Stomach smooth muscle (tissue), 2 donors: Measurements from ENCODE around the gene SHISA9.

Source experiments
- H3K27ac ChIP-seq: one replicate; pipeline ENCODE4 v1.7.0; 2013; ENCODE audit warnings: mild to moderate bottlenecking, low read length, inconsistent platforms
- H3K27me3 ChIP-seq, 2 donors: one replicate each; pipeline ENCODE4 v1.7.0; 2013; ENCODE audit warnings: low read length in 2 of 2; ENCODE audit not compliant: insufficient read depth in 2 of 2, control insufficient read depth in 1 of 2
- H3K36me3 ChIP-seq, 2 donors: one replicate each; pipeline ENCODE4 v1.7.0; 2013; ENCODE audit warnings: low read length in 2 of 2; ENCODE audit not compliant: control insufficient read depth in 2 of 2, insufficient read depth in 2 of 2
- H3K4me1 ChIP-seq: one replicate; pipeline ENCODE4 v1.7.0; 2013; ENCODE audit warnings: low read length; ENCODE audit not compliant: control insufficient read depth, insufficient read depth
- H3K4me3 ChIP-seq, 2 donors: one replicate each; pipeline ENCODE4 v1.7.0; 2013; ENCODE audit warnings: low read length in 2 of 2
- H3K9ac ChIP-seq, 2 donors: one replicate each; pipeline ENCODE4 v1.7.0; 2013; ENCODE audit warnings: low read length in 2 of 2, mild to moderate bottlenecking in 1 of 2
- H3K9me3 ChIP-seq, 2 donors: one replicate each; pipeline ENCODE4 v1.7.0; 2013; ENCODE audit warnings: low read length in 2 of 2; ENCODE audit not compliant: control insufficient read depth in 2 of 2
- donor health status: healthy.
- donor health status: Pancreatic carcinoma.

Gene SHISA9

GRCh38 chr16:13013043-13013442 lies 111.6 kb downstream of the SHISA9 start:
- Histone ChIP-seq H3K4me1 (no peaks in the 10 kb centered on the region), H3K27me3 (no peaks in the 10 kb centered on the region), H3K36me3 (no peaks in the 10 kb centered on the region), H3K4me3 (no peak overlapping the region), H3K9me3 (no peaks in the 10 kb centered on the region), H3K27ac (no peak overlapping the region), H3K9ac (no peak overlapping the region)

DNA sequence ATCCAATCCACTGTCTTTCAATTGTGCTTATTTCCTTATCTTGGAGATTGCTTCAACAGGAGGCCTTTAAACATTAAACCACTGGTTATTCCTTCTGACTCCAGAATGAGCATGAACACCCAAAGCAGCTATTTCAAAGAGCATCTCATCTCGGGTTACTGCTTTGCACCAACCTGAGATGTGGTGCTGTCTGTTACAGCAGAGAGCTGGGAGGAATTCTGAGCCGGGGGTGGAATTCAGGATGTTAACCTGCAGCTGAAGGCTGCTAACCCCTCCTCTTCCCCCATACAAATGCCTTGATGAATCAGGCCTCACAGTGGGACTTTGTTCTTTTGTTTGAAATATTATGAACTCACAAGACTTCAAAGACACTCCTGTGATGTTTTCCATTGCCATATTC lies 113.1 kb downstream of the SHISA9 start:
- H3K4me1 ChIP-seq: no peaks in the 10 kb centered on the region
- H3K27me3 ChIP-seq: no peaks in the 10 kb centered on the region
- no peak overlapping the region for H3K27ac ChIP-seq
- H3K4me3 ChIP-seq: no peak overlapping the region
- no peak overlapping the region for H3K9ac ChIP-seq
- no peaks in the 10 kb centered on the region for H3K36me3 ChIP-seq
- H3K9me3 ChIP-seq: no peaks in the 10 kb centered on the region

- no peaks in the 10 kb centered on the region for H3K27me3 ChIP-seq
- H3K36me3 ChIP-seq: no peaks in the 10 kb centered on the region
- H3K9ac ChIP-seq: no peak overlapping the region
- H3K9me3 ChIP-seq: no peaks in the 10 kb centered on the region
- no peak overlapping the region for H3K27ac ChIP-seq
- no peaks in the 10 kb centered on the region for H3K4me1 ChIP-seq
- H3K4me3 ChIP-seq: no peak overlapping the region
These were observed 116.6 kb downstream of the SHISA9 start for GRCh38 chr16:13018026-13018425.

DNA sequence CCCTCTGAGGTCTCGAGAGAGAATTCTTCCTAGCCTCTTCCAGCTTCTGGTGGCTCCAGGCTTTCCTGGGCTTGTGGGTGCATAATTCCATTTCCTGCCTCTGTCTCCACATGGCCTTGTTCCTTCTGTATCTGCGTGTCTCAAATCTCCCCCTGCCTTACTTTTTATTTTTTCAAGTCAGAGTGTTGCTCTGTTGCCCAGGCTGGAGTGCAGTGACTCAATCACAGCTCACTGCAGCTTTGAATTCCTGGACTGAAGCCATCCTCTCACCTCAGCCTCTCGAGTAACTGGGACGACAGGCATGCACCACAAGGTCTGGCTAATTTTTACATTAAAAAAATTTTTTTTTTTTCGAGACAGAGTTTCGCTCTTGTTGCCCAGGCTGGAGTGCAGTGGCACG lies 120.6 kb downstream of the SHISA9 start:
- Histone ChIP-seq H3K9ac (no peak overlapping the region), H3K4me3 (no peak overlapping the region), H3K9me3 (no peaks in the 10 kb centered on the region), H3K4me1 (no peaks in the 10 kb centered on the region), H3K27ac (no peak overlapping the region), H3K36me3 (no peaks in the 10 kb centered on the region), H3K27me3 (no peaks in the 10 kb centered on the region)

DNA sequence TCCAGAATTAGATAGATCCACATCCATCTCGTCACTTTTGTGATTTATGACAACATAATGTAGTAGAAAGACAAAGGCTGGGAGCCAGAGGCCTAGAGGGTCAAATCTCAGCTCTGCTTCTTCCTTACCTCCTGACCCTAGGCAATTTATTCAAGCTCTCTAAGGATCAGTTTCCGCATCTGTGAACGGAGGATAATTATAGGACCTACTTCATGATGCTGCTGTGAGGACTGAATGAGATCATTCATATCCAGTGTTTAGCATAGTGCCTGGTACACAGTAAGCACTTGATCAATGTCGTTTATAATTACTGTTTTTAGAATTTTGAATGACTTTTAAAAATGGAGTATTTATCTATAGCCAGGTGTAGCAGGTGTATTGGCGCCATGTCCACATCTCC lies 128.4 kb downstream of the SHISA9 start:
- peaks cover 0 to 7% of the 10 kb centered on the region in 2 donors for H3K9me3 ChIP-seq
- H3K27ac ChIP-seq: no peak overlapping the region
- H3K4me1 ChIP-seq: no peaks in the 10 kb centered on the region
- no peak overlapping the region for H3K9ac ChIP-seq
- no peak overlapping the region for H3K4me3 ChIP-seq
- H3K36me3 ChIP-seq: no peaks in the 10 kb centered on the region
- H3K27me3 ChIP-seq: no peaks in the 10 kb centered on the region

GRCh38 chr16:13030769-13031168 lies 129.4 kb downstream of the SHISA9 start:
- H3K36me3 ChIP-seq: no peaks in the 10 kb centered on the region
- no peaks in the 10 kb centered on the region for H3K27me3 ChIP-seq
- peaks cover 0 to 9% of the 10 kb centered on the region in 2 donors for H3K9me3 ChIP-seq
- H3K4me3 ChIP-seq: no peak overlapping the region
- H3K9ac ChIP-seq: no peak overlapping the region
- no peaks in the 10 kb centered on the region for H3K4me1 ChIP-seq
- no peak overlapping the region for H3K27ac ChIP-seq

- Histone ChIP-seq H3K4me1 (no peaks in the 10 kb centered on the region), H3K36me3 (no peaks in the 10 kb centered on the region), H3K4me3 (no peak overlapping the region), H3K9ac (no peak overlapping the region), H3K9me3 (peaks cover 0 to 9% of the 10 kb centered on the region in 2 donors), H3K27ac (no peak overlapping the region), H3K27me3 (no peaks in the 10 kb centered on the region)
These were observed 131.5 kb downstream of the SHISA9 start for GRCh38 chr16:13032911-13033310.

DNA sequence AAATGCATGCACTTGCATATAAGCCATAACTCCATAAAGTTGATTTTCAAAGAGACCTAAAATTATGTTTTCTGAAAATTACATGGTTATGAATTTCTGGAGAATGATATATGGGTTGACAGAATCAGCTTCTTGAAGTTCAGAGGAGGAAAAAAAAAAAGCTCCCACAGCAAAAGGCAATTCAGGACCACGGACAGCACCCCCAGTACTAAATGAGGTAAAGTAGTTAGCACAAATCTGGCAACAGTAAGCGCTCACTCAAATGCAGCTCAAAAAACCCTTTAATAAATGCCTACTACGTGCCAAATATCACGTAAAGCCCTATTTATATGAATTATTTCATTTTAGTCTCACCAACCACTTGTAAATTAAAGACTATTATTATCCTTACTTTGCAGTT lies 135.2 kb downstream of the SHISA9 start:
- peaks cover 4 to 9% of the 10 kb centered on the region in 2 donors for H3K9me3 ChIP-seq
- H3K4me1 ChIP-seq: no peaks in the 10 kb centered on the region
- no peaks in the 10 kb centered on the region for H3K27me3 ChIP-seq
- no peaks in the 10 kb centered on the region for H3K36me3 ChIP-seq
- H3K27ac ChIP-seq: no peak overlapping the region
- no peak overlapping the region for H3K9ac ChIP-seq
- no peak overlapping the region for H3K4me3 ChIP-seq

GRCh38 chr16:13038591-13038990 lies 137.2 kb downstream of the SHISA9 start:
- Histone ChIP-seq H3K36me3 (no peaks in the 10 kb centered on the region), H3K27me3 (no peaks in the 10 kb centered on the region), H3K9me3 (peaks cover 4 to 15% of the 10 kb centered on the region in 2 donors), H3K4me3 (no peak overlapping the region), H3K9ac (no peak overlapping the region), H3K27ac (no peak overlapping the region), H3K4me1 (no peaks in the 10 kb centered on the region)

DNA sequence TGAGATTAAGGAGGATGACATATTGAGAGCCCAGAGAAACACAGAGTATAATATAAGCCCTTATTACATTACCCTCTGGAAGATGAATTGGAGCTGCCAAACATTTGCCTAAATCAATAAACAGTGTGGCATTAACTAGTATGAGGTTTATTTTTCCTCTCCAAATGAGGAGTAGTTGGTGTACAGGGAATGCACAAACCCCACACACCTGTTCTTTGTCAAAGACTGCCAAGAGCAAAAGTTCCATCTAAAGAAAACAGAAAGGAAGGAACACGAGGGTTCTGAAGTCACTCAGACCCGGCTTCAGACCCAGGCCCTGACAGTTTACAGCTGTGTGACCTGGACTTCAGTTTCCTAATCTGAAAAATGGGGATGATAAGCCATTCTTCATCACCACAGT lies 138.1 kb downstream of the SHISA9 start:
- Histone ChIP-seq H3K9ac (no peak overlapping the region), H3K36me3 (no peaks in the 10 kb centered on the region), H3K27me3 (no peaks in the 10 kb centered on the region), H3K9me3 (peaks cover 4 to 12% of the 10 kb centered on the region in 2 donors), H3K4me1 (no peaks in the 10 kb centered on the region), H3K27ac (no peak overlapping the region), H3K4me3 (no peak overlapping the region)

- no peaks in the 10 kb centered on the region for H3K4me1 ChIP-seq
- H3K9ac ChIP-seq: no peak overlapping the region
- H3K9me3 ChIP-seq: peaks cover 4 to 8% of the 10 kb centered on the region in 2 donors
- H3K27ac ChIP-seq: no peak overlapping the region
- H3K36me3 ChIP-seq: no peaks in the 10 kb centered on the region
- H3K27me3 ChIP-seq: no peaks in the 10 kb centered on the region
- H3K4me3 ChIP-seq: no peak overlapping the region
These were observed 139.8 kb downstream of the SHISA9 start for GRCh38 chr16:13041180-13041579.
